Activated gamma-delta T cell treated with anti-CD3 and anti-CD28 coated beads, Interleukin-2, amount 50 U/mL, for 16 hours (primary cell): ENCODE data around the gene STK38L.

ENCODE experiments used
- DNase-seq: peaks from one replicate; pipeline ENCODE4 v3.0.0-alpha.2; 2020; ENCODE audit warnings: low read depth

The STK38L gene

GRCh38 chr12:27243804-27244688, at the start of gene STK38L:
Gene STK38L, plus strand, starts transcription at chr12:27244286. Its CDS starts 53,435 bp downstream, at chr12:27297721.
- DNase-seq, result peak; percentile 94

- no peak for DNase-seq
Measured at GRCh38 chr12:27194644-27195043, 49.4 kb upstream of the STK38L start.

GRCh38 chr12:27198036-27198435, 46.0 kb upstream of the STK38L start:
- no peak for DNase-seq

DNA sequence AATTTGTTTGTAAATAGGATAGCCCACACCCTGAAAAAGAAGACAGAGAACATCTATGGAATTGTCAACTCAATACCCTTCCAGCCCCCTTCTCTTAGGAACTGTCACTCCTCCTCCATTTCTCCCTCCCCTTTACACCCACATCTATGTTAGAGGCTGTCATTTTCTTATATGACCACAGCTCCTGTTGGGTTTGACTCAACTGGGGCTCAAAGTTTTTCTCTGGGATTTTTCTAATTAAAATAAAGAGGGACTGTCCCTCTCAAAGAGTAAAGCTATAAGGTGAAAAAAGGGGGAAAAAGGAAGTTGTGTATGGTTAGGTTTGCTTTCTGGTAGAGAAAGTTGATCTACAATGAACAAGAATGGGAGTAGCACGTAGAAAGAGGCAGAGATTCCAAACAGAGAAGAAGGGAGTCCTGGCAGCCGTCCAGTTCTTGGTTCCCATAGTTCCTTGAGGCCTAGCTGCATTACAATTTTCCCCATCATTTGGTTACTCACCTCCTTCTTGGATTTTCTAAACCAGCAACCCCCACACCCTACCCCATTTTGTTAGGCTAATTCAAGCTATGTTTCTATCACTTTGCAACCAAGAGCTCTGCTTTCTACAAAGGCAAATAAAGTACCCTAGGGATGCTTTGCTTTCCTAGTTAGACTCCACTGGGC, 44.3 kb upstream of the STK38L start:
- no peak for DNase-seq

- DNase-seq, result no peak
Measured at GRCh38 chr12:27201169-27201568, 42.9 kb upstream of the STK38L start.

GRCh38 chr12:27206801-27207502, 37.1 kb upstream of the STK38L start:
- DNase-seq, result no peak

DNA sequence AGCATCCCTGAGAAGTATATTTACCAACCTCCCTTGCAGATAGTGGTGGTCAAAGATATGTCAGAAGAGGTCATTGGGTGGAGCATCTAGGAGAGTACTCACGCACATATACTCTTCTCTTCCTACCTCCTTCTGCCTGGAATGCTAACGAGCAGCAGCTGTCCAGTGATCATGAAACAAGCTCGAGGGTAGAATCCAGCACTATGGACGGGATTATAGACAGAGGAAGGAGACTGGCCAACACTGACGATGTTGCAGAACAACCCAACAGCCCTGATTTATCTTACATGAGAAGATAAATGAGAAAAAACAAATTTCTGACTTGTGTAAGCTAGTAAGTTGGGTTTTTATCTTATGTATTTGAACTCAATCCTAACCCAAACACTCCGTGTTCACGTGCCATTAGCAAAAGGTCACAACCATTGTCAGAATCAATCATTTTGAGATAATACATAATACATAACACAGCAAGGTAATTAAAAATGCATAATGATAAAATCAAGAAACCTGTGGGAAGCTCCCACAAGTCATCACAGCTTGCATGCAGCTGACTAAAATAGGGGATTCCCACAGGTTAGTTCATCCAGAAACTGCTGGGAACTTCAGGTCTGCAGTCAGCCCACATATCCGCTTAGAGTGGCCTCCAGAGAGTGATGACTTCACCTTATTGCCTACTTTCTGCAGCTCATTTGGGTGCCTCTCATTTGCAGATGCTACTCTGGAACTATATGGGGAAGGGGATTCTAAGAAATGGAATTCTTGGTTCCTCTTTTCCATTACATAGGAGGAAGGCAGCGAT, 36.3 kb upstream of the STK38L start:
- no peak for DNase-seq

DNA sequence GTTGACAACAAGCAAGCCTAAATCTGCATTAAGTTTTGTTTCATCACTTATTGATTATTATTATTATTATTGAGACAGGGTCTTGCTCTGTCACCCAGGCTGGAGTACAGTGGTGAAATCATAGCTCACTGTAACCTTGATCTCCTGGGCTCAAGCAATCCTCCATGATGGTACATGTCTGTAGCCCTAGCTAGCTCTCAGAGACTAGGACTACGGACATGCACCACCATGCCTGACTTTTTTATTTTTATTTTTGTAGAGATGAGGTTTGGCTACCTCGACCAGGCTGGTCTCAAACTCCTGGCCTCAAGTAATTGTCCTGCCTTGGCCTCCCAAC, 35.7 kb upstream of the STK38L start:
- DNase-seq, result no peak

GRCh38 chr12:27209257-27209910, 34.7 kb upstream of the STK38L start:
- no peak for DNase-seq

- no peak for DNase-seq
Measured at GRCh38 chr12:27210187-27210586, 33.9 kb upstream of the STK38L start.

- no peak for DNase-seq
Measured at GRCh38 chr12:27212861-27213260, 31.2 kb upstream of the STK38L start.

DNA sequence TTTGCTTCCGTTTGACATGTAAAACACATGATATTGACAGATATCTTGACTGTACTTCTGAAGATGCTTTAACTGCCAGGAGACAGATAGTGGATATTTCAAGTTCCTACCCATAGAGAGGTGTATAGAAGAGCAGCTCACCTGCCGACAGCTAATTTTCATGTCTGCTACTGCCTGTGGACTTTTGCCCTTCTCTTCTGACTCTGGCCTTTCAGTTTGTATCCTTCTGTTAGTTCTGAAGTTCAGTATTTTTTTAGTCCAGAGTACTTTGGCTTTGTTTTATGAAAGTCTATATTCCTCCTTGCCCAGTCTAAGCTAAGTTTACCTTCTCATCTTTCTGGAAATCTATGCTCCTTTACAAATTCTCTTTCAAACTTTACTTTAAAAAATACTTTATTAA, 30.8 kb upstream of the STK38L start:
- no peak for DNase-seq

DNA sequence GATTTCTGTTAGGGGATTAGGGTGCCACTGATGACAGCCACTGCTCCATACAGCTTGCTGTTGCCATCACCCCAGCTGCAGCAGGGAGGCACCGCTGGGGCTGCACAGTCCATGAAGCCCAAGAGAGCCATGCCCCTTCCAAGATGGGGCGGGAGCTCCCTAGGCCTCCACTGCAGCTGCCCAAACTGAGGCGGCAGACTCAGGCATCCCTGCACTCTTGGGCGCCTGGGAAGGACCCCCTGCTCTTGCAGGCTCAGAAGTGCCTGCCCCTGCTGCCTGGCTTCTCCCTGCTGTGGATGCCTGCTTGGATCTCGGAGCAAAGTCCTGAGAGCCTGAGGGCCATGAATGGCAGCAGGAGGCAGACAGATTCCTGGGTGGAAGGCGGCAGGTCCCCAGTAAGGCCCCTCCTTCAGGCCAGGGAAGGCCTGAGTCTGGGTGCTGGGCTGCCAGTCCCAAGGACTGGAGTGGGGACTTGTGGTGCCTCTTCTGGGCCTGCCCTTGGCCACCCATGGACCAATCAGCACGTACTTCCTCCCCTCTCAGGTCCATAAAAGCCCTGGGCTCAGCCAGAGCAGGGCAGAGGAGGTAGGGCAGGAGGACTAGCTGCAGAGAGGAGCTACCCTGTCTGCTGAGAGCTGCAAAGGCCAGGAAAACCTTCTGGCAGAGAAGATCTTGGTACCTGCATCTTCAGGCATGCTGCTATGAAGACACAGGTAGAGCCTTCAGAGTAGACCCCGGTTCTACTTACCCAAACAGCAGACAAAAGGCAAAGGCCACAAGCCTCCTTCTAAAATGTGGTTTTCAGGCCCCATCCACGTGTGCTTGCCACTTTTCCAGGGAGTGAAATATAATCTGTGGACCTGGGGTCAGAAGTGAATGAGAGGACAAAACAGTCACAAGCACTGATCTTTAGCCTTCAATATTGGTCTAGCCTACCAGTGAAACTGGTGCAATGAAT, 30.0 kb upstream of the STK38L start:
- DNase-seq, result no peak

- DNase-seq, result no peak
Measured at GRCh38 chr12:27217590-27217989, 26.5 kb upstream of the STK38L start.

DNA sequence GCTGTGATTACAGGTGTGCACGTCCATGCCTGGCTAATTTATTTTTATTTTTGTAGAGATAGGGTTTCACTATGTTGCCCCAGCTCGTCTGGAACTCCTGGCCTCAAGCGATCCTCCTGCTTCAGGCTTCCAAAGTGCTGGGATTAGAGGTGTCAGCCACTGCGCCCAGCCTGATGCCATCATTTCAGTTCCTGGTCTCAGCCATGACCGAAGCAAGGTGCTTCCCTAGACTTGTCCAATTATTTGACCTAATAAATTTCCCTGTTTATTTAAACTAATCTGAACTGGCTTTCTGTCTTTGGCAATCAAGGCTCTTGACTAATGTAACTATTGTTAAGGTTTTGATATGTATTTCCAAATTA, 24.4 kb upstream of the STK38L start:
- DNase-seq, result no peak

GRCh38 chr12:27220055-27220987, 23.8 kb upstream of the STK38L start:
- DNase-seq, result no peak

DNA sequence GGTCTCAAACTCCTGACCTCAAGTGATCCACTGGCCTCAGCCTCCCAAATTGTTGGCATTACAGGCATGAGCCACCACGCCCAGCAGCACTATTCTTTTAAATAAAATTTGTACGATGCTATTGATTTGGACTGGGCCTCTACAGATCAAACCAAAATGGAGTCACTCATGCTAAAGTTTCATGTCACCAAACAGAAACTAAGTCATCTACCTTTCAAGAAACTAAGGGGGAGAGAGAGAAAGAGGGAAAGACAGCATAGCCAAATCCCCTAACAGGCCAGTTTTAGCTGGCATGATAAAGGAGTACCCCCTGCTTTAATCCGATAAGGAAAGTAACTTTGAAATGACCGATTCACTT, 23.1 kb upstream of the STK38L start:
- no peak for DNase-seq

DNA sequence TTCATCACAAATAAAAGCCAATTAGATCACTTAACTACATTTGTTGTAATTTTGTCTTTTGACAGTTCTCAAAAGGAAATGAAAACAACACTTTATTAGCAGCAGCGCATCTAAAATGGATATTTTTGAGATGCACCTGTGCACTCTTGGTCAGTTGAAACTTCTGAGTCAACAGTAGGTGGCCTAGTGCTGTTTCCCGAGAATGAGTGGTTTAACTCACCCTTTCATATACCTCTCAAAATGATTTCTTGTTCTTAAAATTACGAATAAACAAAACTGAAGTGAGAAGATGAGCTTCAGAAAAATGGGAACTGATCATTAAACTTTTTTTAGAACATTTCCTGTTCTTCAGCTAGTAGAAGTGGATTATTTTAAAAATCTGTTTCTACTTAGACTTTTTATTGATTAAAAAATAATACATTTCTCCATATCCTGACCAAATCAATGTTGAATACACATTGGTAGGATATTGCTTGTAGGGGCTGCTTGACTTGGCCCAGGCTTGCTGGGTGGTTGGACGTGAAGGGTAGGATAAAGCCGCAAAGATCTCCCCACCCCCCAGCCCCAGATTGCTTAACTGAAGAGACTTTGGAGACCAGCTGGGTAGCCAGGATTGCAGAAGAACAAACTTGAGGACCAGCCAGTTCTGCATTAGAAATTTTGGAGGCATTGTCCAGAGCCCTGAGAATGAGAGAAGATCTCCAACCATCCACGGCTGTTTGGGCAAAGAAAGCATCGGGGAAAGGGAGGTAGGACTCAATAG, 22.3 kb upstream of the STK38L start:
- no peak for DNase-seq
